ENCODE results near the gene LARP4. TPM values are rescaled to one million over a fixed set of nuclear protein-coding genes. Genes with fewer than 3 reads are reported as not detected.

Gene LARP4
- total RNA-seq, 1 donor from 2014 or later, result 48.2 TPM

DNA sequence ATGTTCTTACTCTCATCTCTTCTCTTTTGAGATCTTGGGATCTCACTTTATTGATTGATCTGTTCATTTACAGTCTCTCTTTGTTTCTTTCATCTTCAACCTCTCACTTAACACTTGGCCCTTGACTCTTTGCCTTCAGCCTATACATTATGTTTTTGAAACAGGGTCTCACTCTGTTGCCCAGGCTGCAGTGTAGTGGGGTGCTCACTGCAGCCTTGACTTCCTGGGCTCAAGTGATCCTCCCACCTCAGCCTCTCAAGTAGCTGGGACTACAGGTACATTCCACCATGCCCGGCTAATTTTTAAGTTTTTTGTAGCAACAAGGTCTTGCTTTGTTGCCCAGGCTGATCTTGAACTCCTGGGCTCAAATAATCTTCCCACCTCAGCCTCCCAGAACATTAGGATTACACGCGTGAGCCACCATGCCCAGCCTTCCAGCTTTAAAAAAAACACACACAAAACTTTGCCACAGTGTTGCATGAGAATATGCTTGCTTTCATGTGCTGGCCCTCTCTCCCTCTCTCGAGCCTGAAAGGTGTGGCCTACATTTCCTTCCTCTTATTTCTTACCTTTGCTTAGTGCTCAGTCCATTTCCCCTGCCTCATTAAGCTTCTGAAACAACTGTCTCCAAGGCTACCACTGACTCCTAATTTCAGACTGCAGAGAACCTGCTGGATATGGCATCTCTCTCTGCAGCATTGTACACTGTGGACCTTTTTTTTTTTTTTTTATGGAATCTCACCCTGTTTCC is 114.0 kb downstream of the LARP4 start:
- Mint-ChIP-seq H3K27ac (ENCODE audit: unreplicated experiment) (no peak overlapping the region), H3K4me3 (ENCODE audit: unreplicated experiment) (no peak overlapping the region), H3K36me3 (ENCODE audit: unreplicated experiment) (no peaks in the 10 kb centered on the region), H3K27me3 (ENCODE audit: unreplicated experiment) (no peaks in the 10 kb centered on the region), H3K9me3 (ENCODE audit: unreplicated experiment) (no peaks in the 10 kb centered on the region), H3K4me1 (ENCODE audit: unreplicated experiment) (peaks cover 8% of the 10 kb centered on the region)
- DNase-seq (ENCODE audit: extremely low spot score, unreplicated experiment), result no peak
- TF ChIP-seq, protein P1, sequence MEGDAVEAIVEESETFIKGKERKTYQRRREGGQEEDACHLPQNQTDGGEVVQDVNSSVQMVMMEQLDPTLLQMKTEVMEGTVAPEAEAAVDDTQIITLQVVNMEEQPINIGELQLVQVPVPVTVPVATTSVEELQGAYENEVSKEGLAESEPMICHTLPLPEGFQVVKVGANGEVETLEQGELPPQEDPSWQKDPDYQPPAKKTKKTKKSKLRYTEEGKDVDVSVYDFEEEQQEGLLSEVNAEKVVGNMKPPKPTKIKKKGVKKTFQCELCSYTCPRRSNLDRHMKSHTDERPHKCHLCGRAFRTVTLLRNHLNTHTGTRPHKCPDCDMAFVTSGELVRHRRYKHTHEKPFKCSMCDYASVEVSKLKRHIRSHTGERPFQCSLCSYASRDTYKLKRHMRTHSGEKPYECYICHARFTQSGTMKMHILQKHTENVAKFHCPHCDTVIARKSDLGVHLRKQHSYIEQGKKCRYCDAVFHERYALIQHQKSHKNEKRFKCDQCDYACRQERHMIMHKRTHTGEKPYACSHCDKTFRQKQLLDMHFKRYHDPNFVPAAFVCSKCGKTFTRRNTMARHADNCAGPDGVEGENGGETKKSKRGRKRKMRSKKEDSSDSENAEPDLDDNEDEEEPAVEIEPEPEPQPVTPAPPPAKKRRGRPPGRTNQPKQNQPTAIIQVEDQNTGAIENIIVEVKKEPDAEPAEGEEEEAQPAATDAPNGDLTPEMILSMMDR (IDR thresholded peaks at IDR 0.05), result no peak

DNA sequence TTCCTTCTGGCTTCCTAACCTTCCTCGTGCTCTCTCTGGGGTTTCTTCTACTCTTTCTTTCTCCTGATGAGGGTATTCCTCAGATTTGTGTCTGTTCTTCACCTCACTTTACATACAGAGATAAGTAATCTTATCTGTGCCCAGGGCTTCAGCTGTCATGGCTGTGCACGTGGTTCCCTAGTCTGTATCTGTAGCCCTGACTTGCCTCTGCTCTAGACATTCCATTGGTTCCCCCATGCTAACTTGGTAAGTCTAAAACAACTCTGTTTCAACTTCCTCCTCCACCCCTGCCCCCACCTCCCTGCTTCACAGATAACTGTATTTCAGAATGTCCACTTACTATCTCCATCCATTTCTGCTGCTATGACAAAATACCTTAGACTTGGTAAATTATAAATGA is 114.9 kb downstream of the LARP4 start:
- H3K27ac Mint-ChIP-seq (ENCODE audit: unreplicated experiment), result no peak overlapping the region

DNA sequence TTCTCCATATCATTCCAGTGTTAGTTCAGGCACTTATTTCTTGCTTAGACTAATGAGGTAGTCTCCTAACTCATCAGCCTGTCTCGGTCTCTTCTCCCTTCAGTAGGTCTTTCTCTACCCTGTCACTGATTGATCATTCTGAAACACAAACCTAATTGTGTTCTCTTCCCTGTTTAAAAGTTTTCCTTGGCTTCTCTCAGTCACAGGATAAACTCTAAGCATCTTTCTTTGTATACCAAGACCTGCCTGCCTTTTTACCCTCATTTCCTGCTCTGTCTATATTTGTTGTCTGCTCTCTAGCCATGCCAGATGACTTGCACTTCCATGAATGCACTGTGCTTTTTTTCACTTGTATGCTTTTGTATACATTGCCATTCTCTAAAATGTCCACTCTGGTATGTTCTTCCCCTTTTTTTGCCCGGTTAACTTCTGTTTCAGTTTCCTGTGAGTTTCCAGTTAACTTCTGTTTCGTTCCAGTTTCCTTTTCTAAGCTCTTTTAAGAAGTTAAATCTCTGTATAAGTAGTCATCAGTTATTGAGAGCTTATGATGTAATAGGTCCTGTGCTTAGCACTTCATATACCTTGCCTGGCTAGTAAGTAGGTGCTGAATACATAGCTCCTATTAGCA is 116.8 kb downstream of the LARP4 start:
- Mint-ChIP-seq H3K27me3 (ENCODE audit: unreplicated experiment) (no peaks in the 10 kb centered on the region), H3K4me3 (ENCODE audit: unreplicated experiment) (no peak overlapping the region), H3K27ac (ENCODE audit: unreplicated experiment) (no peak overlapping the region), H3K9me3 (ENCODE audit: unreplicated experiment) (no peaks in the 10 kb centered on the region), H3K36me3 (ENCODE audit: unreplicated experiment) (no peaks in the 10 kb centered on the region), H3K4me1 (ENCODE audit: unreplicated experiment) (peaks cover 18% of the 10 kb centered on the region)
- DNase-seq (ENCODE audit: extremely low spot score, unreplicated experiment), result no peak
- TF ChIP-seq, protein P1 (IDR thresholded peaks at IDR 0.05), result no peak

More for the DNA sequence above, 114.9 kb downstream of the LARP4 start:
- no peak overlapping the region for H3K4me3 Mint-ChIP-seq (ENCODE audit: unreplicated experiment)
- no peaks in the 10 kb centered on the region for H3K9me3 Mint-ChIP-seq (ENCODE audit: unreplicated experiment)
- DNase-seq (ENCODE audit: extremely low spot score, unreplicated experiment), result no peak
- TF ChIP-seq, protein P1 (IDR thresholded peaks at IDR 0.05), result no peak
- no peaks in the 10 kb centered on the region for H3K36me3 Mint-ChIP-seq (ENCODE audit: unreplicated experiment)
- H3K4me1 Mint-ChIP-seq (ENCODE audit: unreplicated experiment), result peaks cover 13% of the 10 kb centered on the region
- H3K27me3 Mint-ChIP-seq (ENCODE audit: unreplicated experiment), result no peaks in the 10 kb centered on the region

DNA sequence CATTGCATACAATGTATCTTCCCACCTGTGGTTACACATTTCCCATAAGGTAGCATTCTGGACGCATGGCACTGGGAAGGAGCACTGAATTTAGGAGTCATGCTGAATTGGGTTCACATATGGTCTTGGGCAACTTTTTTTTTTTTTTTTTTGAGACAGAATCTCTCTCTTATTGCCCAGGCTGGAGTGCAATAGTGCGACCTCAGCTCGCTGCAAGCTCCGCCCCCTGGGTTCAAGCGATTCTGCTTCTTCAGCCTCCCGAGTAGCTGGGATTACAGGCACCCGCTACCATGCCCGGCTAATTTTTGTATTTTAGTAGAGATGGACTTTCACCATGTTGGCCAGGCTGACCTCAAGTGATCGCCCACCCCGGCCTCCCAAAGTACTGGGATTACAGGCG is 117.4 kb downstream of the LARP4 start:
- Mint-ChIP-seq H3K9me3 (ENCODE audit: unreplicated experiment) (no peaks in the 10 kb centered on the region), H3K4me1 (ENCODE audit: unreplicated experiment) (peaks cover 18% of the 10 kb centered on the region), H3K36me3 (ENCODE audit: unreplicated experiment) (no peaks in the 10 kb centered on the region), H3K4me3 (ENCODE audit: unreplicated experiment) (no peak overlapping the region), H3K27ac (ENCODE audit: unreplicated experiment) (no peak overlapping the region), H3K27me3 (ENCODE audit: unreplicated experiment) (no peaks in the 10 kb centered on the region)
- DNase-seq (ENCODE audit: extremely low spot score, unreplicated experiment), result no peak
- TF ChIP-seq, protein P1 (IDR thresholded peaks at IDR 0.05), result no peak

DNA sequence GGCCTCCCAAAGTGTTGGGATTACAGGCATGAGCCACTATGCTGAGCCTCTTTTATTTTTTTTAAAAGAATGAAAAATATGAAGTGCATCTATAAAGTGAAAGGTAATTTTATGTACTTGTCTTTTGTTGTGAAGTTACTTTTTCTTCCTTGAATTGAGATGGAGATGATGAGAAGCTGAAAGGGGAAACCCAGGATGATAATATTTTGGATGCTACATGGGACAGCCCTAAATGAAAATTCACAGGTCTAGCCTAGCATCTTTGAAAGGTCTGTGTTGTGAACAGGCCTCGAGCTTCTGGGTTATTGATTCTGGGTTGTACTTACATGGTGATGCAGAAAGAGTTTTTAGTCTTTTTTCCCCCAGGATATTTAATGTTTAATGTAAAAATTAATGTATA is 118.7 kb downstream of the LARP4 start:
- TF ChIP-seq, protein P1 (IDR thresholded peaks at IDR 0.05), result no peak
- DNase-seq (ENCODE audit: extremely low spot score, unreplicated experiment), result no peak
- H3K27me3 Mint-ChIP-seq (ENCODE audit: unreplicated experiment), result no peaks in the 10 kb centered on the region

More for the DNA sequence above, 118.7 kb downstream of the LARP4 start:
- H3K27ac Mint-ChIP-seq (ENCODE audit: unreplicated experiment), result peak overlapping the region; percentile 36
- H3K9me3 Mint-ChIP-seq (ENCODE audit: unreplicated experiment), result no peaks in the 10 kb centered on the region
- H3K36me3 Mint-ChIP-seq (ENCODE audit: unreplicated experiment), result peaks cover 7% of the 10 kb centered on the region
- H3K4me3 Mint-ChIP-seq (ENCODE audit: unreplicated experiment), result no peak overlapping the region
- peaks cover 18% of the 10 kb centered on the region for H3K4me1 Mint-ChIP-seq (ENCODE audit: unreplicated experiment)
